NT2/D1 (cell line): ENCODE results near the gene WDFY3.

Experiments used
- SUZ12 ChIP-seq: IDR thresholded peaks from 2 replicates; pipeline ENCODE4 v1.6.1; 2011; ENCODE audit not compliant: insufficient read length, insufficient read depth; ENCODE audit errors: extremely low read depth
- YY1 ChIP-seq: IDR thresholded peaks from 2 replicates; pipeline ENCODE4 v1.6.1; 2011; ENCODE audit not compliant: insufficient read length, insufficient read depth
- ZNF274 ChIP-seq: IDR thresholded peaks from 2 replicates; pipeline ENCODE4 v1.6.1; 2011; ENCODE audit warnings: mild to moderate bottlenecking, low read depth, low read length

- TF ChIP-seq ZNF274: no peak
- TF ChIP-seq SUZ12: no peak
- no peak for TF ChIP-seq YY1
Observed at GRCh38 chr4:84809946-84810345, 156.5 kb downstream of the WDFY3 start.
